Measurements from ENCODE around the gene AK8.

DNA sequence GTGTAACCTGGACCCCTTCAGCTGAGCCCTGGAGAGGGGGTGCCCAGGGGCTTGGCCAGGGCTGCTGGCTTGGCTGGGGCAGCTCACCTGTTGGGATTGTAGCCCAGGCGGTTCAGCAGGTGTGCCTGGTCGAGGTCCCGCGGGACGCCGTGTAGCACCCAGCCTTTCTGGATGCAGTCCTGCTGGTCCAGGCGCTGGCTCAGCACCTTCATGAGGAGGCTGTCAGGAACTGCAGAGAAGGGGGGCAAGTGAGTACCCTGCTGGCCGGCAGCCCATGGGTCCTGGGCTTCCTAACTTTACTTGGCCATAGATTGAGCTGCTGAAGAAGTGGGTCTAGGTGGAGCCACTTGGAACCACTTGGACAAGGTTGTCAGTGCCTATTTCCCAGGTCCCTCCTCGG lies 85.5 kb downstream of the AK8 start:
- TF ChIP-seq, protein P1, sequence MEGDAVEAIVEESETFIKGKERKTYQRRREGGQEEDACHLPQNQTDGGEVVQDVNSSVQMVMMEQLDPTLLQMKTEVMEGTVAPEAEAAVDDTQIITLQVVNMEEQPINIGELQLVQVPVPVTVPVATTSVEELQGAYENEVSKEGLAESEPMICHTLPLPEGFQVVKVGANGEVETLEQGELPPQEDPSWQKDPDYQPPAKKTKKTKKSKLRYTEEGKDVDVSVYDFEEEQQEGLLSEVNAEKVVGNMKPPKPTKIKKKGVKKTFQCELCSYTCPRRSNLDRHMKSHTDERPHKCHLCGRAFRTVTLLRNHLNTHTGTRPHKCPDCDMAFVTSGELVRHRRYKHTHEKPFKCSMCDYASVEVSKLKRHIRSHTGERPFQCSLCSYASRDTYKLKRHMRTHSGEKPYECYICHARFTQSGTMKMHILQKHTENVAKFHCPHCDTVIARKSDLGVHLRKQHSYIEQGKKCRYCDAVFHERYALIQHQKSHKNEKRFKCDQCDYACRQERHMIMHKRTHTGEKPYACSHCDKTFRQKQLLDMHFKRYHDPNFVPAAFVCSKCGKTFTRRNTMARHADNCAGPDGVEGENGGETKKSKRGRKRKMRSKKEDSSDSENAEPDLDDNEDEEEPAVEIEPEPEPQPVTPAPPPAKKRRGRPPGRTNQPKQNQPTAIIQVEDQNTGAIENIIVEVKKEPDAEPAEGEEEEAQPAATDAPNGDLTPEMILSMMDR (conservative IDR thresholded peaks at IDR 0.05; ENCODE audit: low read length) = no peak
- no peak for TF ChIP-seq EZH2phosphoT487 (IDR thresholded peaks at IDR 0.05; ENCODE audit: borderline replicate concordance, low read depth, low read length)

All from OCI-LY7 (cell line).